SU-DHL-6 (cell line): ENCODE measurements around the gene PIP5K1B.

Experiments used
- EZH2phosphoT487 ChIP-seq: fragments of 200-600 bp; sonication (generic), shearing (Covaris generic); conservative IDR thresholded peaks from 2 replicates; pipeline ENCODE4 v1.6.1; 2018; ENCODE audit warnings: mild to moderate bottlenecking, antibody characterized with exemption, low read length, moderate library complexity, mixed read lengths
- TF ChIP-seq, protein P1 (sequence below): fragments of 200-600 bp; sonication (generic); IDR thresholded peaks from one replicate; pipeline ENCODE4 v1.5.1; 2017; ENCODE audit warnings: antibody characterized with exemption, mild to moderate bottlenecking, low read length, moderate library complexity; ENCODE audit not compliant: insufficient read depth, poor library complexity, severe bottlenecking

- TF ChIP-seq, protein P1, sequence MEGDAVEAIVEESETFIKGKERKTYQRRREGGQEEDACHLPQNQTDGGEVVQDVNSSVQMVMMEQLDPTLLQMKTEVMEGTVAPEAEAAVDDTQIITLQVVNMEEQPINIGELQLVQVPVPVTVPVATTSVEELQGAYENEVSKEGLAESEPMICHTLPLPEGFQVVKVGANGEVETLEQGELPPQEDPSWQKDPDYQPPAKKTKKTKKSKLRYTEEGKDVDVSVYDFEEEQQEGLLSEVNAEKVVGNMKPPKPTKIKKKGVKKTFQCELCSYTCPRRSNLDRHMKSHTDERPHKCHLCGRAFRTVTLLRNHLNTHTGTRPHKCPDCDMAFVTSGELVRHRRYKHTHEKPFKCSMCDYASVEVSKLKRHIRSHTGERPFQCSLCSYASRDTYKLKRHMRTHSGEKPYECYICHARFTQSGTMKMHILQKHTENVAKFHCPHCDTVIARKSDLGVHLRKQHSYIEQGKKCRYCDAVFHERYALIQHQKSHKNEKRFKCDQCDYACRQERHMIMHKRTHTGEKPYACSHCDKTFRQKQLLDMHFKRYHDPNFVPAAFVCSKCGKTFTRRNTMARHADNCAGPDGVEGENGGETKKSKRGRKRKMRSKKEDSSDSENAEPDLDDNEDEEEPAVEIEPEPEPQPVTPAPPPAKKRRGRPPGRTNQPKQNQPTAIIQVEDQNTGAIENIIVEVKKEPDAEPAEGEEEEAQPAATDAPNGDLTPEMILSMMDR = no peak
- no peak for TF ChIP-seq EZH2phosphoT487
These were observed 75.7 kb downstream of the PIP5K1B start for GRCh38 chr9:68780720-68781119.
